ENCODE measurements around the gene GABRA4.

GRCh38 chr4:46979283-46979682 is 14.1 kb downstream of the GABRA4 start:
- no peak for TF ChIP-seq CTCF (conservative IDR thresholded peaks at IDR 0.05; ENCODE audit: low read depth in 2 of 2)
- TF ChIP-seq ETS1 (IDR thresholded peaks at IDR 0.05) = no peak
- TF ChIP-seq POLR2AphosphoS5 (IDR thresholded peaks at IDR 0.05; ENCODE audit: low read depth) = no peak
- TF ChIP-seq JUNB (IDR thresholded peaks at IDR 0.05; ENCODE audit: unreplicated experiment) = no peak
- TF ChIP-seq EZH2phosphoT487 (IDR thresholded peaks at IDR 0.05; ENCODE audit: unreplicated experiment) = no peak
- no peak for TF ChIP-seq EZH2 (IDR thresholded peaks at IDR 0.05; ENCODE audit: low read depth, unreplicated experiment)
